SK-N-SH treated with all-trans-retinoic acid at 6 μM for 48 hours (cell line): Measurements from ENCODE around the gene C17orf75.
A peak's percentile ranks its signal among the peaks of the same experiment; 100 is the strongest.

Experiments used
- ATAC-seq: fragments of 200-7000 bp; cut with Tn5 transposase; 3 replicates; pipeline ENCODE4 v1.9.1; 2020; ENCODE audit warnings: mild to moderate bottlenecking, moderate library complexity
- ARNTL ChIP-seq: fragments of 450-650 bp; formaldehyde crosslinking; IDR thresholded peaks from 2 replicates; pipeline ENCODE4 v1.5.0; 2020; ENCODE audit warnings: low read depth, mild to moderate bottlenecking, moderate library complexity, borderline replicate concordance
- BACH2 ChIP-seq: fragments of 250-450 bp; sonication (Bioruptor Pico); IDR thresholded peaks from 2 replicates; pipeline ENCODE4 v1.9.0; 2021; ENCODE audit warnings: mild to moderate bottlenecking, borderline replicate concordance
- CREB5 ChIP-seq: fragments of 250-450 bp; sonication (Bioruptor Pico); IDR thresholded peaks from 2 replicates; pipeline ENCODE4 v1.5.1; 2020; ENCODE audit warnings: low read depth, mild to moderate bottlenecking, moderate library complexity
- CSDC2 ChIP-seq: fragments of 250-450 bp; sonication (Bioruptor Pico); IDR thresholded peaks from 2 replicates; pipeline ENCODE4 v1.5.0; 2020; ENCODE audit warnings: mild to moderate bottlenecking, moderate library complexity
- CSRNP3 ChIP-seq: fragments of 250-450 bp; sonication (Bioruptor Pico); IDR thresholded peaks from 2 replicates; pipeline ENCODE4 v1.5.1; 2021; ENCODE audit warnings: mild to moderate bottlenecking, moderate library complexity
- ESRRG ChIP-seq: fragments of 250-450 bp; sonication (Bioruptor Pico); IDR thresholded peaks from 2 replicates; pipeline ENCODE4 v1.6.1; 2021; ENCODE audit warnings: mild to moderate bottlenecking
- GLIS3 ChIP-seq: fragments of 250-450 bp; sonication (Bioruptor Pico); IDR thresholded peaks from 2 replicates; pipeline ENCODE4 v1.5.0; 2020; ENCODE audit warnings: mild to moderate bottlenecking, moderate library complexity
- ISL1 ChIP-seq: fragments of 250-450 bp; sonication (Bioruptor Pico); IDR thresholded peaks from 2 replicates; pipeline ENCODE4 v2.1.2; 2022; ENCODE audit warnings: mild to moderate bottlenecking, moderate library complexity
- OSR1 ChIP-seq: fragments of 250-450 bp; sonication (Bioruptor Pico); IDR thresholded peaks from 2 replicates; pipeline ENCODE4 v1.8.0; 2022; ENCODE audit warnings: moderate library complexity, mild to moderate bottlenecking, inconsistent platforms
- PATZ1 ChIP-seq: fragments of 250-450 bp; sonication (Bioruptor Pico); IDR thresholded peaks from 2 replicates; pipeline ENCODE4 v1.8.0; 2020; ENCODE audit warnings: mild to moderate bottlenecking, moderate library complexity, borderline replicate concordance
- PPARA ChIP-seq: fragments of 250-450 bp; sonication (Bioruptor Pico); IDR thresholded peaks from 2 replicates; pipeline ENCODE4 v1.5.0; 2020; ENCODE audit warnings: mild to moderate bottlenecking, borderline replicate concordance
- RARB ChIP-seq: fragments of 250-450 bp; sonication (Bioruptor Pico); IDR thresholded peaks from 2 replicates; pipeline ENCODE4 v1.8.0; 2021; ENCODE audit warnings: mild to moderate bottlenecking, moderate library complexity
- TCF4 ChIP-seq: fragments of 250-450 bp; sonication (Bioruptor Pico); IDR thresholded peaks from 2 replicates; pipeline ENCODE4 v1.8.0; 2021; ENCODE audit warnings: mild to moderate bottlenecking, moderate library complexity, borderline replicate concordance
- TOX ChIP-seq: fragments of 250-450 bp; sonication (Bioruptor Pico); IDR thresholded peaks from 2 replicates; pipeline ENCODE4 v1.8.0; 2021; ENCODE audit warnings: mild to moderate bottlenecking, moderate library complexity, borderline replicate concordance
- TSHZ2 ChIP-seq: fragments of 250-450 bp; sonication (Bioruptor Pico); IDR thresholded peaks from 2 replicates; pipeline ENCODE4 v1.5.0; 2020; ENCODE audit warnings: mild to moderate bottlenecking, moderate library complexity
- ZC3H10 ChIP-seq: fragments of 250-450 bp; sonication (Bioruptor Pico); IDR thresholded peaks from 2 replicates; pipeline ENCODE4 v1.5.1; 2021; ENCODE audit warnings: mild to moderate bottlenecking, moderate library complexity
- ZFP30 ChIP-seq: fragments of 450-650 bp; formaldehyde crosslinking; IDR thresholded peaks from 2 replicates; pipeline ENCODE4 v1.5.0; 2022; ENCODE audit warnings: mild to moderate bottlenecking, moderate library complexity
- ZNF565 ChIP-seq: fragments of 450-650 bp; formaldehyde crosslinking; conservative IDR thresholded peaks from 2 replicates; pipeline ENCODE4 v1.5.0; 2020; ENCODE audit warnings: low read depth, mild to moderate bottlenecking, moderate library complexity
- ZNF70 ChIP-seq: fragments of 450-650 bp; formaldehyde crosslinking; IDR thresholded peaks from 2 replicates; pipeline ENCODE4 v1.5.0; 2020; ENCODE audit warnings: mild to moderate bottlenecking, moderate library complexity
- ZNF8 ChIP-seq: fragments of 450-650 bp; formaldehyde crosslinking; IDR thresholded peaks from 2 replicates; pipeline ENCODE4 v1.5.0; 2020; ENCODE audit warnings: mild to moderate bottlenecking, moderate library complexity

Gene C17orf75

GRCh38 chr17:32288615-32289014, 53.4 kb downstream of the C17orf75 start:
- TF ChIP-seq PPARA (no peak), GLIS3 (CRISPR knock-in tag) (no peak), ISL1 (no peak), ZC3H10 (no peak), ZFP30 (no peak), BACH2 (CRISPR knock-in tag) (no peak), ZNF8 (CRISPR knock-in tag) (no peak), CREB5 (CRISPR knock-in tag) (no peak), ESRRG (CRISPR knock-in tag) (no peak), PATZ1 (CRISPR knock-in tag) (no peak), OSR1 (CRISPR knock-in tag) (no peak), TOX (CRISPR knock-in tag) (no peak), ZNF565 (CRISPR knock-in tag) (no peak)
- no peak for ATAC-seq

- TF ChIP-seq ZC3H10 (no peak), PPARA (no peak), RARB (CRISPR knock-in tag) (no peak), TSHZ2 (CRISPR knock-in tag) (no peak), ZNF70 (CRISPR knock-in tag) (no peak), TCF4 (CRISPR knock-in tag) (no peak), CREB5 (CRISPR knock-in tag) (no peak), ZFP30 (no peak), CSRNP3 (CRISPR knock-in tag) (no peak), ZNF565 (CRISPR knock-in tag) (no peak), ESRRG (CRISPR knock-in tag) (no peak), TOX (CRISPR knock-in tag) (no peak), PATZ1 (CRISPR knock-in tag) (no peak), ZNF8 (CRISPR knock-in tag) (no peak), CSDC2 (CRISPR knock-in tag) (no peak), ARNTL (CRISPR knock-in tag) (no peak)
- TF ChIP-seq, all 23 proteins: peak for 0
- peak; percentile 29; the same call in 1 of the 3 replicates for ATAC-seq
Observed at GRCh38 chr17:32287804-32288511, 54.0 kb downstream of the C17orf75 start.
